ENCODE measurements around the gene SYT8. TPM values are rescaled to one million over a fixed set of nuclear protein-coding genes. Genes with fewer than 3 reads are reported as not detected.

The SYT8 gene
- total RNA-seq, 4 donors from 2014 or later, result not detected

- no peak for DNase-seq (ENCODE audit: low spot score)
- no peak for ATAC-seq (ENCODE audit: low FRiP score)
- no peak for TF ChIP-seq CTCF (IDR thresholded peaks at IDR 0.05)
These were observed 654 bp upstream of the SYT8 start for GRCh38 chr11:1834062-1834610.

GRCh38 chr11:1835671-1836010 is 851 bp downstream of the SYT8 start:
- DNase-seq (ENCODE audit: low spot score) (no peak), ATAC-seq (ENCODE audit: low FRiP score) (no peak)
- no peak for TF ChIP-seq CTCF (IDR thresholded peaks at IDR 0.05)

- no peak for ATAC-seq (ENCODE audit: low FRiP score)
- no peak for DNase-seq (ENCODE audit: low spot score)
- TF ChIP-seq CTCF (IDR thresholded peaks at IDR 0.05), result no peak
These were observed 1.5 kb downstream of the SYT8 start for GRCh38 chr11:1836011-1836945.

- DNase-seq (ENCODE audit: low spot score) (no peak), ATAC-seq (ENCODE audit: low FRiP score) (no peak)
- peak in 1 of 3 donors; percentile 79 for TF ChIP-seq CTCF (IDR thresholded peaks at IDR 0.05)
These were observed 2.6 kb downstream of the SYT8 start for GRCh38 chr11:1837171-1838076.

- ATAC-seq (ENCODE audit: low FRiP score) (no peak), DNase-seq (ENCODE audit: low spot score) (no peak)
- TF ChIP-seq CTCF (IDR thresholded peaks at IDR 0.05), result no peak
These were observed 3.3 kb downstream of the SYT8 start for GRCh38 chr11:1838077-1838425.

- DNase-seq (ENCODE audit: low spot score) (no peak), ATAC-seq (ENCODE audit: low FRiP score) (no peak)
- no peak for TF ChIP-seq CTCF (IDR thresholded peaks at IDR 0.05)
These were observed 3.8 kb downstream of the SYT8 start, which contains the start of gene TNNI2 for GRCh38 chr11:1838426-1839144. Gene TNNI2 (plus strand): TSS chr11:1838981. CDS start chr11:1839697, 716 bp downstream.

Measured in omental fat pad (tissue), 4 donors.